HL-60 (cell line): ENCODE results near the gene RTN4R.

Experiments used
- GABPA ChIP-seq: IDR thresholded peaks from 2 replicates; pipeline ENCODE4 v1.6.1; 2012; ENCODE audit warnings: low read depth
- POLR2AphosphoS5 ChIP-seq: IDR thresholded peaks from 2 replicates; pipeline ENCODE4 v1.6.1; 2012; ENCODE audit warnings: low read depth
- TF ChIP-seq, protein P1 (sequence below): IDR thresholded peaks from one replicate; pipeline ENCODE4 v1.5.1; 2011; ENCODE audit warnings: low read length, control low read depth, inconsistent platforms; ENCODE audit not compliant: insufficient read depth

DNA sequence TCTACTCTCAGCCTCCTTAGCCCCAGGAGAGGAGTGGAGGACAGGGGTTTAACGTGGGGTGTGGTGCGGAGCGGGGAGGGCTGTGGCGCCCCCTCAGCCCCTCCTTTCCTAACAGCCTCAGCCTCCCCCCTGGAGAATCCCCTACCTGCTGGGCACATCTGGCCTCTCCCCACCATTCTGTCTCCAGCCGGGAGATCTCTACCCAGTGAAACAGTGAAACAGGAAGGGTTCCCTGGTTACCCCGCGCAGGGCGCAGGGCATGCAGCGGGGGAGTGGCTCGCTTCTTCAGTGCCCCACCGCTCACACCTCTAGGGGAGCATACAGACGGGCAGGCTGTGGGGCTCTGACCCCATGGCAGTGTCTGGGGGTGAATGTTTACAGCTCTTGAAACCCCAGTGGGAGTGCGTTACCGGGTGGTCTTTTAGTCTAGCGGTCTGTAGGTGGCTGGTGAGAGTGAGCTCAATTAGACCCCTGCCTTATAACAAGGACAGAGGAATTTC, 62.6 kb downstream of the RTN4R start:
- TF ChIP-seq, protein P1, sequence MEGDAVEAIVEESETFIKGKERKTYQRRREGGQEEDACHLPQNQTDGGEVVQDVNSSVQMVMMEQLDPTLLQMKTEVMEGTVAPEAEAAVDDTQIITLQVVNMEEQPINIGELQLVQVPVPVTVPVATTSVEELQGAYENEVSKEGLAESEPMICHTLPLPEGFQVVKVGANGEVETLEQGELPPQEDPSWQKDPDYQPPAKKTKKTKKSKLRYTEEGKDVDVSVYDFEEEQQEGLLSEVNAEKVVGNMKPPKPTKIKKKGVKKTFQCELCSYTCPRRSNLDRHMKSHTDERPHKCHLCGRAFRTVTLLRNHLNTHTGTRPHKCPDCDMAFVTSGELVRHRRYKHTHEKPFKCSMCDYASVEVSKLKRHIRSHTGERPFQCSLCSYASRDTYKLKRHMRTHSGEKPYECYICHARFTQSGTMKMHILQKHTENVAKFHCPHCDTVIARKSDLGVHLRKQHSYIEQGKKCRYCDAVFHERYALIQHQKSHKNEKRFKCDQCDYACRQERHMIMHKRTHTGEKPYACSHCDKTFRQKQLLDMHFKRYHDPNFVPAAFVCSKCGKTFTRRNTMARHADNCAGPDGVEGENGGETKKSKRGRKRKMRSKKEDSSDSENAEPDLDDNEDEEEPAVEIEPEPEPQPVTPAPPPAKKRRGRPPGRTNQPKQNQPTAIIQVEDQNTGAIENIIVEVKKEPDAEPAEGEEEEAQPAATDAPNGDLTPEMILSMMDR, result no peak
- TF ChIP-seq POLR2AphosphoS5 (no peak), GABPA (no peak)
